Measurements from ENCODE around the gene XRRA1.

- TF ChIP-seq, protein P1, sequence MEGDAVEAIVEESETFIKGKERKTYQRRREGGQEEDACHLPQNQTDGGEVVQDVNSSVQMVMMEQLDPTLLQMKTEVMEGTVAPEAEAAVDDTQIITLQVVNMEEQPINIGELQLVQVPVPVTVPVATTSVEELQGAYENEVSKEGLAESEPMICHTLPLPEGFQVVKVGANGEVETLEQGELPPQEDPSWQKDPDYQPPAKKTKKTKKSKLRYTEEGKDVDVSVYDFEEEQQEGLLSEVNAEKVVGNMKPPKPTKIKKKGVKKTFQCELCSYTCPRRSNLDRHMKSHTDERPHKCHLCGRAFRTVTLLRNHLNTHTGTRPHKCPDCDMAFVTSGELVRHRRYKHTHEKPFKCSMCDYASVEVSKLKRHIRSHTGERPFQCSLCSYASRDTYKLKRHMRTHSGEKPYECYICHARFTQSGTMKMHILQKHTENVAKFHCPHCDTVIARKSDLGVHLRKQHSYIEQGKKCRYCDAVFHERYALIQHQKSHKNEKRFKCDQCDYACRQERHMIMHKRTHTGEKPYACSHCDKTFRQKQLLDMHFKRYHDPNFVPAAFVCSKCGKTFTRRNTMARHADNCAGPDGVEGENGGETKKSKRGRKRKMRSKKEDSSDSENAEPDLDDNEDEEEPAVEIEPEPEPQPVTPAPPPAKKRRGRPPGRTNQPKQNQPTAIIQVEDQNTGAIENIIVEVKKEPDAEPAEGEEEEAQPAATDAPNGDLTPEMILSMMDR (tag by site-specific recombination; IDR thresholded peaks at IDR 0.05): no peak
- TF ChIP-seq ZNF510 (tag by site-specific recombination; IDR thresholded peaks at IDR 0.05; ENCODE audit: insufficient replicate concordance) (no peak), YY1 (tag by site-specific recombination; IDR thresholded peaks at IDR 0.05) (no peak), ZNF521 (tag by site-specific recombination; IDR thresholded peaks at IDR 0.05) (no peak), ZNF341 (tag by site-specific recombination; IDR thresholded peaks at IDR 0.05; ENCODE audit: low read depth) (no peak), ZBTB11 (tag by site-specific recombination; conservative IDR thresholded peaks at IDR 0.05; ENCODE audit: low read depth) (no peak), SETDB1 (IDR thresholded peaks at IDR 0.05; ENCODE audit: insufficient read length, low read length) (no peak), ZNF660 (tag by site-specific recombination; IDR thresholded peaks at IDR 0.05) (no peak), ATF2 (tag by site-specific recombination; IDR thresholded peaks at IDR 0.05; ENCODE audit: low read depth) (no peak), ZNF488 (tag by site-specific recombination; IDR thresholded peaks at IDR 0.05) (no peak)
Observed at GRCh38 chr11:74842967-74843366, 105.9 kb downstream of the XRRA1 start.

Data from HEK293 (cell line).